HG03558 (cell line): ENCODE results near the gene ADGRA1.
"Not testable (repeated sequence)": the region's sequence is repeated elsewhere in the genome, so short reads cannot be mapped to it uniquely, and the experiment has no call there.

Experiments used
- ATAC-seq: cut with Tn5 transposase; IDR thresholded peaks from one replicate; pipeline ENCODE4 v1.9.1; 2021; ENCODE audit warnings: moderate number of reproducible peaks; ENCODE audit not compliant: unreplicated experiment; ENCODE audit errors: extremely low read depth

ADGRA1 gene

GRCh38 chr10:133105686-133106390, 18.1 kb downstream of the ADGRA1 start:
- ATAC-seq, result no peak

GRCh38 chr10:133106516-133106915, 18.8 kb downstream of the ADGRA1 start:
- no peak for ATAC-seq

- no peak for ATAC-seq
Measured at GRCh38 chr10:133107442-133107841, 19.7 kb downstream of the ADGRA1 start.

GRCh38 chr10:133109711-133110110, 22.0 kb downstream of the ADGRA1 start:
- ATAC-seq, result no peak

GRCh38 chr10:133110133-133110532, 22.4 kb downstream of the ADGRA1 start:
- no peak for ATAC-seq

GRCh38 chr10:133110609-133111275, 23.0 kb downstream of the ADGRA1 start:
- no peak for ATAC-seq

- not testable (repeated sequence) for ATAC-seq
Measured at GRCh38 chr10:133111640-133112039, 23.9 kb downstream of the ADGRA1 start.

GRCh38 chr10:133113146-133113830, 25.6 kb downstream of the ADGRA1 start:
- no peak for ATAC-seq

GRCh38 chr10:133113847-133114246, 26.1 kb downstream of the ADGRA1 start:
- ATAC-seq, result no peak

GRCh38 chr10:133114251-133114650, 26.5 kb downstream of the ADGRA1 start:
- ATAC-seq, result no peak

- ATAC-seq, result no peak
Measured at GRCh38 chr10:133114726-133115452, 27.2 kb downstream of the ADGRA1 start.

- no peak for ATAC-seq
Measured at GRCh38 chr10:133115453-133115842, 27.7 kb downstream of the ADGRA1 start.

- no peak for ATAC-seq
Measured at GRCh38 chr10:133115976-133116375, 28.3 kb downstream of the ADGRA1 start.

GRCh38 chr10:133116455-133116854, 28.7 kb downstream of the ADGRA1 start:
- ATAC-seq, result no peak

- ATAC-seq, result no peak
Measured at GRCh38 chr10:133117036-133117687, 29.4 kb downstream of the ADGRA1 start.

GRCh38 chr10:133117688-133118071, 30.0 kb downstream of the ADGRA1 start:
- no peak for ATAC-seq

GRCh38 chr10:133121479-133121878, 33.8 kb downstream of the ADGRA1 start:
- no peak for ATAC-seq

- no peak for ATAC-seq
Measured at GRCh38 chr10:133122171-133122935, 34.6 kb downstream of the ADGRA1 start.

GRCh38 chr10:133123050-133123745, 35.5 kb downstream of the ADGRA1 start:
- no peak for ATAC-seq
